Measurements from ENCODE around the gene SH3BP4.

The SH3BP4 gene

GRCh38 chr2:234983011-234983726 is 31.4 kb downstream of the SH3BP4 start:
- in situ Hi-C loops (cut with HindIII; ENCODE audit: low pct_unique_long_range_greater_than_20kb, low sequenced_read_pairs), result no loop called here
- TF ChIP-seq JUND (IDR thresholded peaks at IDR 0.05; ENCODE audit: low read depth), result no peak
- DNase-seq (ENCODE audit: low read depth in 1 of 2, low spot score in 1 of 2), result no peak

DNA sequence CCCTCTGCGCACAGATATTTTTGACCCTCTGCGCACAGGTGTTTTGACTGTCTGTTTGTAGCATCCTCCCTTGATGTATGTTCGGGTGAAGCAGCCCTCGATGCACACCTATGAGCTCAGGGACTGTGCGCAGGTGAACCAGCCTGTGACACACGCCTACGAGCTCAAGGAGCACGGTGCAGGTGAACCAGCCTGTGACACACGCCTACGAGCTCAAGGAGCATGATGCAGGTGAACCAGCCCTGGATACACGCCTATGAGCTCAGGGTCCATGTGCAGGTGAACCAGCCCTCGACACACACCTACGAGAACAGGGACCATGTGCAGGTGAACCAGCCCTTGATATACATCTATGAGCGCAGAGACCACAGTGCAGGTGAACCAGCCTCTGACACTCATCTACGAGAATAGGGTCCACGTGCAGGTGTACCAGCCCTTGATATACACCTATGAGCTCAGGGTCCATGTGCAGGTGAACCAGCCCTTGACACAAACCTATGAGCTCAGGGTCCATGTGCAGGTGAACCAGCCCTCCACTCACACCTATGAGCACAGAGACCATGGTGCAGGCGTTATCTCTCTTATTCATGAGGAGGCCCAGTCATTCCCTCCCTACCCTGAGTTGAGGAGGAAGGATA is 33.9 kb downstream of the SH3BP4 start:
- in situ Hi-C loops (cut with HindIII; ENCODE audit: low pct_unique_long_range_greater_than_20kb, low sequenced_read_pairs), result no loop called here
- DNase-seq (ENCODE audit: low read depth in 1 of 2, low spot score in 1 of 2), result no peak
- no peak for TF ChIP-seq JUND (IDR thresholded peaks at IDR 0.05; ENCODE audit: low read depth)

DNA sequence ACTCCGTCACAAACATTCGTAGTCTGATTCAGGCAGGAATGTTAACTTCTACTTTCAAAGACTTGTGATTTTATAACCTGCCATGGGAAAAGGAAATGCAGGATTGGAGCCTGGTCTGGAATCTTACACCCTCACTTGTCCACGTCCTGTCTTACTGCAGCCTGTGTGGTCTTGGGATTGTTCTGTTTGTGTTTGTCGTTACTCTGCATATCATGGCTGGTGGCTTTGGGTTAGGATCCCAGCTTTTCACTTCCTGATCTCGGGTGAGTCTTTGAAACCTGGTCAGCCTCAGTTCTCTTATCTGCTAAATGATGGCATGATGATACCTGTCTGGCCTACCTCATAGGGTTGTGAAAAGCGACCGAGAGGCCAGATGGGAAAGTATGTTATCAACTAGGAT is 34.6 kb downstream of the SH3BP4 start:
- in situ Hi-C loops (cut with HindIII; ENCODE audit: low pct_unique_long_range_greater_than_20kb, low sequenced_read_pairs), result no loop called here
- DNase-seq (ENCODE audit: low read depth in 1 of 2, low spot score in 1 of 2), result no peak
- TF ChIP-seq JUND (IDR thresholded peaks at IDR 0.05; ENCODE audit: low read depth), result no peak

DNA sequence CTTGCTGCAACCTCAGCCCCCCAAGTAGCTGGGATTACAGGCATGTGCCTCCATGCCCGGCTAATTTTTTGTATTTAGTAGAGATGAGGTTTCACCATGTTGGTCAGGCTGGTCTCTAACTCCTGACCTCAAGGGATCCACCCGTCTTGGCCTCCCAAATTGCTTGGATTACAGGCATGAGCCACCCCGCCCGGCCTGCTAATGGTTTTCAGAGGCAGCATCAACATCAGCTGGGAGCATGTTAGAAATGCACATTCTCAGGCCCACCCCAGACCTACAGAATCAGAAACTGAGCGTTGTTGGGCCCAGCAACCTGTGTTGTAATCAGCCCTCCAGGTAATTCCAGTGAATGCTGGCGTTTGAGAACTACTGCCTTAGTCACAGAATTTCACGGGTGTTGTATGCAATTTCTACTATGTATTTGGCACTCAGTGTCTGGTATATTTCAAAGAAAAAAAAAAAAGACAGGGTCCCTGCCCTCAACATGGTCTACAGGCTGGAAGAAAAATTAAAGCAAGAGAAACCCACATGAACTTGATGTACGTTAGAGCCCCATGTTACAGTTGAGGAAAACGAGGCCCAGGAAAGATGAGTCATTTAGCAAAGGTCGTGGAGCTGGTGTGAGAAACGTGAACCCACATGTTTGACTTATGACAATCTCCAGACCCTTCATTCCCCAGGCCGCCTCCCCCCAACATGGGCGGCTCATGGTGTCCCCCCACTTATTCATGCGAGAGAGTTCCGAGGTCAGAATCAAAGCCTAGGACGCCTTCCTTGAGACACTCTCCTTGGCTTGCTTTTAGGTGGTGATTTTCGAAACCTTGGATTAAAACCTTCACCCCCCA is 35.3 kb downstream of the SH3BP4 start:
- no peak for DNase-seq (ENCODE audit: low read depth in 1 of 2, low spot score in 1 of 2)
- in situ Hi-C loops (cut with HindIII; ENCODE audit: low pct_unique_long_range_greater_than_20kb, low sequenced_read_pairs), result no loop called here
- no peak for TF ChIP-seq JUND (IDR thresholded peaks at IDR 0.05; ENCODE audit: low read depth)

DNA sequence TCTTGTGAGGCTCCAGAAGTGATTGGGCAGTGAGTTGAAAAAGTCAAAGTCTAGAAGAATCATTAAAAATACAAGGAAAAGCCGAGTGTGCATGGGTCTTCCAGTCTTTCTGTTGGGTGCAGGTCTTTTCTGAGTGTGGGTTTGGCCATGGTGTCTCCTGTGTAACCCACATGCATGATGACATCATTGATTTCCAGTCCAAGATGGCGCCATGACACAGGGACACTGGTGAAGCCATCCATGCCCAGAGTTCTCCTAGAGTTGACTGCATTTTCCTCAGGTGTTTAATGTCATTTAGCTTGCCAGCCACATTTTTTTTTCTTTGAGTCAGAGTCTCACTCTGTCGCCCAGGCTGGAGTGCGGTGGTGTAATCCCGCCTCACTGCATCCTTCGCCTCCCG is 35.9 kb downstream of the SH3BP4 start:
- no peak for TF ChIP-seq JUND (IDR thresholded peaks at IDR 0.05; ENCODE audit: low read depth)
- DNase-seq (ENCODE audit: low read depth in 1 of 2, low spot score in 1 of 2), result no peak
- in situ Hi-C loops (cut with HindIII; ENCODE audit: low pct_unique_long_range_greater_than_20kb, low sequenced_read_pairs), result no loop called here

DNA sequence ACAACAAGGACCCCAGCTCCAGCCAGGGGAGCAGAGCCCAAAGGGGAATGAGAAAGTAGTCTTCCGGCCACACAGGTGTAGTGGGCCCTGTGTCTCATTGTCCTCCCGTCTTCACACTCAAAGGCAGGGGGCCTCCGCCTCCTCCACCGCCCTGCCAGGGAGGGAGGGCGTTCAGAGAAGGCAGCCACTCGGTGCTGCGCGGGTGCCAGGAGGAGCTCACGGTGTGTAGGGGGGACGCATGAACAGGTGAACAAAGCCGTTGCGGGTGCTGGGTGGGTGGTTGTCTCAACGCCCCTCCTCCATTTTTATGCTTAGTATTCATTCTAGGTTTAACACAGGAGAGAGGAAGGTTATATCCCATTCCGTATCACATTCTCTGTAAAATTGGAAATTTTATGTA is 36.7 kb downstream of the SH3BP4 start:
- TF ChIP-seq JUND (IDR thresholded peaks at IDR 0.05; ENCODE audit: low read depth), result no peak
- DNase-seq (ENCODE audit: low read depth in 1 of 2, low spot score in 1 of 2), result no peak
- in situ Hi-C loops (cut with HindIII; ENCODE audit: low pct_unique_long_range_greater_than_20kb, low sequenced_read_pairs), result no loop called here

- DNase-seq (ENCODE audit: low read depth in 1 of 2, low spot score in 1 of 2), result no peak
- no peak for TF ChIP-seq JUND (IDR thresholded peaks at IDR 0.05; ENCODE audit: low read depth)
- in situ Hi-C loops (cut with HindIII; ENCODE audit: low pct_unique_long_range_greater_than_20kb, low sequenced_read_pairs), result no loop called here
Observed at GRCh38 chr2:234989183-234989701, 37.4 kb downstream of the SH3BP4 start.

DNA sequence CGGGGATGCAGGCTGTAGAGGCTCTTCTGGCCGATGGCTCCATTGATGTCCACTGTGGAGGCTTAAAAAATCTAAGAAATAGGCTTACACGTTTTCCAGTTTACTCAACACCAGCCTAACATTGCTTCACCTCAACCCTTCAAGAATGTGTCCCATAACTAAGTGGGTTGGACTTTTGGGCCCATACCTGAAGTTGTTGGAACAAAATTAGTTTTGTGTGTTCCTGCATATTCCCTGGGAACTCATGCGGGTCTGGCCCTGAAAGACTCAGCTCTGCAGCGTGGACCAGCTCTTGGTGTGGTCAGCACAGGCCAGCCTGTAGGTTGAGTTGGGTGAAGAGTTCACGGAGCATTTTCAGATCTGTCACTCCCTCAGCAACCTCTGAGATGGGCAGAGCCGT is 38.5 kb downstream of the SH3BP4 start:
- in situ Hi-C loops (cut with HindIII; ENCODE audit: low pct_unique_long_range_greater_than_20kb, low sequenced_read_pairs), result no loop called here
- no peak for DNase-seq (ENCODE audit: low read depth in 1 of 2, low spot score in 1 of 2)
- TF ChIP-seq JUND (IDR thresholded peaks at IDR 0.05; ENCODE audit: low read depth), result no peak

GRCh38 chr2:234991290-234991689 is 39.5 kb downstream of the SH3BP4 start:
- DNase-seq (ENCODE audit: low read depth in 1 of 2, low spot score in 1 of 2), result no peak
- in situ Hi-C loops (cut with HindIII; ENCODE audit: low pct_unique_long_range_greater_than_20kb, low sequenced_read_pairs), result no loop called here
- TF ChIP-seq JUND (IDR thresholded peaks at IDR 0.05; ENCODE audit: low read depth), result no peak

DNA sequence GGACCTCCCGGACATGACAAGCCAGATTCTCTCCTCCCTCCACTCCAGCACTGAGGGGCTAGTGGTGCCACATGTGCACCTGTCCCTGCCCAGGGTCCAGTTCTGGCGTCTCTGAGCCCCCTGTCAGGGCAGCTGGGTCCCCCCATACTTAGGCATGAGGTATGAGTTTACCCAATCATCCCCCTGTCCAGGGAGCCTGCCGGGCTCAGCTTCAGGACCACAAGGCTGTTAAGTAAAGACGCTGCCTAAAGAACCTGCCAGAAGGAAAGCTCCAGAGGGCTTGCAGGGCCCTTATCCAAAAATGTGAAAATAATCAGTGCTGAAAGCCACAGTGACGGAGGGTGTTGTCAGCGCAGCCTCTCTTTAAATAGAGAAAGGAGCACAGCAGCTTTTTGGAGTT is 40.0 kb downstream of the SH3BP4 start:
- no peak for DNase-seq (ENCODE audit: low read depth in 1 of 2, low spot score in 1 of 2)
- in situ Hi-C loops (cut with HindIII; ENCODE audit: low pct_unique_long_range_greater_than_20kb, low sequenced_read_pairs), result no loop called here
- no peak for TF ChIP-seq JUND (IDR thresholded peaks at IDR 0.05; ENCODE audit: low read depth)

DNA sequence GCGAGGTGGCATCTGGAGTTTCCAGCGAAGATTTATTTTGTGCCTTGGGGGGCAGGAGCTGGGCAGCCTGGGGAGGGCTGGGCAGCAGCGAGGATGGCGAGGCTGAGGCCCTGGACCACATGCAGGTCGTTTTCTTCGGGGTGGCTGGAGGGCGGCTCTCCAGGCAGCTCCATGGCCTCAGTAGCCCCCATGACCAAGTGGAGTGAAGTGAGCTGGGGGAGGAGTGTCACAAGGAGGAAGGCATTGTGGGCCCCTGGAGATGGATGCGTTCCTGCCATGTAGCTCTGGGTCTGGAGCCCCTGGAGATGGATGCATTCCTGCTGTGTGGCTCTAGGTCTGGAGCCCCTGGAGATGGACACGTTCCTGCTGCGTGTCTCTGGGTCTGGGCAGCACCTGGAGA is 40.4 kb downstream of the SH3BP4 start:
- in situ Hi-C loops (cut with HindIII; ENCODE audit: low pct_unique_long_range_greater_than_20kb, low sequenced_read_pairs), result no loop called here
- DNase-seq (ENCODE audit: low read depth in 1 of 2, low spot score in 1 of 2), result no peak
- no peak for TF ChIP-seq JUND (IDR thresholded peaks at IDR 0.05; ENCODE audit: low read depth)

DNA sequence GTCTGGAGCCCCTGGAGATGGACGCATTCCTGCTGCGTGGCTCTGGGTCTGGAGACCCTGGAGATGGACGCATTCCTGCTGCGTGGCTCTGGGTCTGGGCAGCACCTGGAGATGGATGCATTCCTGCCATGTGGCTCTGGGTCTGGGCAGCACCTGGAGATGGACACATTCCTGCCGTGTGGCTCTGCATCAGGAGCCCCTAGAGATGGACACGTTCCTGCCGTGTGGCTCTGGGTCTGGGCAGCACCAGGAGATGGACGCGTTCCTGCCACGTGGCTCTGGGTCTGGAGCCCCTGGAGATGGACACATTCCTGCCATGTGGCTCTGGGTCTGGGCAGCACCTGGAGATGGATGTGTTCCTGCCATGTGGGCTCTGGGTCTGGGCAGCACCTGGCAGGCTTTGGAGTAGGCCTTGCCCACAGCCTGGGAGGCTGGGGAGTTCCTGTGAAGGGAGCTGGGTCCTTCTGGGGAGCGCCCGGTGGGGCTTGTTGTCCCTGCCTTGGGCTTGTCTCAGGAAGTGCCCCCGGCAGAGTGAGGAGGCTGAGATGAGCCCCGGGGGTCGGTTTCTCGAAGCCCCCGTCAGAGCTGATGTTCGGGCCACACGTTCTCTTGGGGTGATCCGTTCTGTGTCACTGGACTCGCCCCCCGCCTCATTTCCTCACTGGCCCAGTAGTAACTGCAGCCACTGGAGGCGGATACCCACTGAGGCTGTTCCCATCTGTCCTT is 41.0 kb downstream of the SH3BP4 start:
- DNase-seq (ENCODE audit: low read depth in 1 of 2, low spot score in 1 of 2), result no peak
- in situ Hi-C loops (cut with HindIII; ENCODE audit: low pct_unique_long_range_greater_than_20kb, low sequenced_read_pairs), result no loop called here
- TF ChIP-seq JUND (IDR thresholded peaks at IDR 0.05; ENCODE audit: low read depth), result no peak
